Activated naive CD8-positive, alpha-beta T cell treated with anti-CD3 and anti-CD28 coated beads, Interleukin-2, amount 50 U/mL, for 16 hours (primary cell): ENCODE measurements around the gene RRP12.
"Not testable (repeated sequence)": the region's sequence is repeated elsewhere in the genome, so short reads cannot be mapped to it uniquely, and the experiment has no call there.

ENCODE experiments used
- DNase-seq: peaks from one replicate; pipeline ENCODE4 v3.0.0-alpha.2; 2020; ENCODE audit warnings: low read depth, low spot score

RRP12 gene

GRCh38 chr10:97408496-97408992, 7.4 kb upstream of the RRP12 start:
- no peak for DNase-seq

GRCh38 chr10:97407952-97408248, 6.8 kb upstream of the RRP12 start:
- no peak for DNase-seq

DNA sequence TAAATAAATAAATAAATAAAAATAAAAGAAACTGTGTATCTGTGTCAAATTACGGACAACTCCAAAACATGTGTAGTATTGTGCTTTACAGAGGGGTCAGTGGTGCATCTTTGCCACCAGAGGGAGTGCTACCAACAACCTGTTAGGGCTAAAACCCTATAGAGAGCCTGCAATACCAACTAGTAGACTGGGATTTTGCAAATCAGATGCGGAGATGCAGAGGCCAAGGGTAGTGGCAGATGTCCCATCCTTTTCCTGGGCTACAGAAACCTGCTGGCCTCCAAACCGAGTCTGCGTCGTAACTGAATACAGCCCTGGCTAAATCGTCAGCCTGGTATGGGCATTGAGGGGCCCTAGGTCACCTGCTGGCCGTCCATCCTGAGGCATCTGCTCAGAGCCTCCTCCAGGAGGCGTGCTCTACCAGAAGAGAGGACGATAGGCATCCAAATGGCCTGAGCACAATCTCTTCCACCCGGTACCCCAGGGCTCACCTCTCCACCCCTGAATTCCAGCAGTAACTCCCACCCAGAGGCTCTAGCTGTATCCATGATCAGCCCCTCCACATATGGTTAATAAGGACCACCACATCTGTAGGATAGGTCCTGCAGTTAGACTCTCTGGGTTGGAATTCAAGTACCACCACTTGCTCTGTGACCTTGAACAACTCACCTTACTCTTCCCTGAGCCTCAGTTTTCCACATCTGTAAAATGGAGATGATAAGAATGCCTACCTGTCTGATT, 6.2 kb upstream of the RRP12 start:
- no peak for DNase-seq

DNA sequence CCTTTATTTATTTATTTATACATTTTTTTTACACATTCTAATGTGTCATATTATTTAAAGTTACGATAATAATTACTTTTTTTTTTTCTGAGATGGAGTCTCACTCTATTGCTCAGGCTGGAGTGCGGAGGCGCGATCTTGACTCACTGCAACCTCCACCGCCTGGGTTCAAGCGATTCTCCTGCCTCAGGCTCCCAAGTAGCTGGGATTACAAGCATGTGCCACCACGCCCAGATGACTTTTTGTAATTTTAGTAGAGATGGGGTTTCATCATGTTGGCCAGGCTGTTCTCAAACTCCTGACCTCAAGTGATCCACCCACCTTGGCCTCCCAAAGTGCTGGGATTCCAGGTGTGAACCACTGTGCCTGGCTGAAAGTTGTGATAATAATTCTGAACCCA, 5.3 kb upstream of the RRP12 start:
- not testable (repeated sequence) for DNase-seq

DNA sequence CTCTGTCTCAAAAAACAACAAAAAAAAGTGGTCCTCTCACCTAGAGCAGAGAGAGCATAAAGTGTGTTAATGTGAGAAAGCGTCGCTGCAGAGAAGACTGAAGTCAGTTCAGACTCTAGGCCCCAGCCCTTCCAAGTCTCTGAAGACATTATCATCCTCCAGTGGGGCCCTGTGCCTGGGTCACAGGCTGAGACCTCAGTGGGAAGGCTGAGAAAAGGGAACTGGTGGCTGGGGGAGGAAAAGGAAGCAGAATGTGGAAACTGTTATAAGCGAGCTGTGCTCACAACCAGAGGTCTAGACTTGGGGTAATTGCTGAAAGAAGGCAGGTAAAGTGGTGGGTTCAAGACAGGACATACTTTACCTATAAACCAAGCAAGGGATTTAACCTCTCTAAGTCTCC, 4.9 kb upstream of the RRP12 start:
- DNase-seq = no peak

- DNase-seq = no peak
These were observed 2.9 kb upstream of the RRP12 start for GRCh38 chr10:97404044-97404443.

DNA sequence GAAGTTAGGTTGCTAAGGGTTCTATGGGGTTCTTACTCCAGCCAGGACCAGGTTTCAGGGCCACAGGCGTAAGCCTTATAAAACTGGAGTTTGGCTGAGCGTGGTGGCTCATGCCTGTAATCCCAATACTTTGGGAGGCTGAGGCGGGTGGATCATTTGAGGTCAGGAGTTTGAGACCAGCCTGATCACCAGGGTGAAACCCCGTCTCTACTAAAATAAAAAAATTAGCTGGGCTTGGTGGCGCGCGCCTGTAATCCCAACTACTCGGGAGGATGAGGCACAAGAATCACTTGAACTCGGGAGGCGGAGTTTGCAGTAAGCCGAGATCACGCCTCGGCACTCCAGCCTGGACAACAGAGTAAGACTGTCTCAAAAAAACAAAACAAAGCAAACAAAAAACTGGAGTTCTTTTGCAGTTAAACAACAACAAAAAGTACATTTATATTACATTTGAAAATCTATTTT, 347 bp upstream of the RRP12 start:
- no peak for DNase-seq

GRCh38 chr10:97399843-97400545, 1.1 kb downstream of the RRP12 start:
- no peak for DNase-seq

GRCh38 chr10:97396056-97396455, 5.1 kb downstream of the RRP12 start:
- DNase-seq = no peak

- no peak for DNase-seq
These were observed 8.0 kb downstream of the RRP12 start for GRCh38 chr10:97393034-97393573.

GRCh38 chr10:97390091-97390490, 11.0 kb downstream of the RRP12 start:
- no peak for DNase-seq

DNA sequence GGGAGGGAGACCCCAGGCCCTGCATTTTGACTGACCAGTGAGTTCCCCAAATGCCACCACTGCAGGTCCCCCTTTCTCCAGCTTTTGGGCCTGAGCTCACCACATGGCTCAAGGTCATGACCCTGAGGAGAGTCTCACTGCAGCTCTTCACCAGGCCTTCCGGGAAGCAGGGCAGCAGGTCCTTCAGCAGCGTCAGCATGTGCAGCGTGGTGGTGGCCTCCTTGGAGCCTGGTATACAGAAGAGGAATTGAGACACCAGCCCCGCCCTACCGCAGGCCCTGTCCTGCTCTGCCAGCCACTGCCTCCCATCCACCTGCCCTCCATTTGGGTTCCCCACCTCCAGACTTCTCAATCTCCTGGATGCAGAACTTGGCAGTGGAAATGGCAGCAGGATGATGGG, 13.0 kb downstream of the RRP12 start:
- DNase-seq = no peak

DNA sequence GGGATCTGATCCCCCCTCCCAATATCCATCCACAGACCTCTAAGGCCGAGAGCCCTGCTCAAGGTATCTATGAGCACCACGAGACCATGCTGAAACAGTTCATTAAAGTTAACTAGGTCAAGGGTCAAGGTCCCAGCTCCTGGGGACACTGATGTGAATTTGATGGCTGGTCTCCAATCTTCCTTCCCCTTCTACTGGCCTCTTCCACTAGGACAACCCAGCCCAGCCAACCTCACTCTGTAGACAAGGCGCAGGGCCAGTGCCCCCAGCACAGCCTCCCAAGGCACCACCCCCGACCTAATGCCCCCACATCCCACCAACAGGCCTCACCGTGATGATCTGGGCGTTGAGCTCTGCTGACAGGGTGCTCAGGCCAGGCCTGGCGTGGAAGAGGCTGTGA, 15.6 kb downstream of the RRP12 start:
- no peak for DNase-seq

GRCh38 chr10:97384641-97385040, 16.5 kb downstream of the RRP12 start:
- DNase-seq = no peak

DNA sequence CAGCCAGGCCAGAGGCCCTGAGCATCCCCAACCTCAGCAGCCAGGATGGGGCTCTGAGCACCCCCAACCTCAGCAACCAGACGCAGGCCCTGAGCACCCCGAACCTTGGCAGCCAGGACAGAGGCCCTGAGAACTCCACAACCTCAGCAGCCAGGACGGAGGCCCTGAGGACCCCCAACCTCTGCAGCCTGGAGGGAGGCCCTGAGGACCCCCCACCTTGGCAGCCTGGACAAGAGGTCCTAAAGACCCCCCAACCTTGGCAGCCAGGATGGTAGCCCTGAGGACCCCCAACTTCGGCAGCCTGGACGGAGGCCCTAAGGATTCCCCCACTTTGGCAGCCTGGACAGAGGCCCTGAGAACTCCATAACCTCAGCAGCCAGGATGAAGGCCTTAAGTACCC, 17.0 kb downstream of the RRP12 start:
- no peak for DNase-seq

DNA sequence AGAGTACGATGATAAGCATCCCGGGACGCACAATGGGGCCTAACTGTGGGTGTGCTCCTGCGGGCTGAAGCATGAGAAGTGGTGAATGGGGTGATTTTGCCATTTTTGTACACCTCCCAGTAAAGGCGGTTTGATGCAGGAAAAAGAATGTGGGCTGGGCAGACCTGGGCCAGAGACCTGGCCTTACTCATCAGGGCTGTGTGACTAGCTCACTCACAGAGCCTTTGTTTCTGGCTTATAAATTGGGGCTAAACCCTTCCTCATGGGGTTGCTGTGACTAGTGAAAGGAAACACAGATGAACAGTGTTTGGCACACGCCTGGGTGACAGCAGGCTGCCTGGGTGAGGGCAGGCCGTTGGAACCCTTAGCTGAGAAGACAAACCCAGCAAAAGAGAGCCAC, 18.0 kb downstream of the RRP12 start:
- DNase-seq = no peak

GRCh38 chr10:97381626-97382025, 19.5 kb downstream of the RRP12 start:
- no peak for DNase-seq

DNA sequence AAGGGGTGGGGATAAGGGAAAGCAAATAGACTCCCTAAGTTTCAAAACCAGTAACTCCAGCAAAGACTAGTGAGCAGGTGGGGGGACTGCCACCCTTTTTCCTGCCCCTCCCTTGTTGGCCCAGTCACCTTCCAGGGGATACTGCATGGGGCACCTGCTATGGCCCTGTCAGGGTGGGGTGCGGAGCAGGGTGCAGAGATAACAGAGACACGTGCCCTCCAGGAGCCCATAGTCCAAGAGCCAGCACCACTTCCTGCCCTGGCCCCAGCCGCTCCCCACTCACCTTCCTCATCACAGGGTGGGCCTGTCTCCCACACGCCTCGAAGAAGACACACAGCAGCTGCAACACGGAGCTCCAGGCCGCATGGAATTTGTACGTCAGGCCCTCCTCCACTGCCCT, 20.6 kb downstream of the RRP12 start:
- DNase-seq = no peak

DNA sequence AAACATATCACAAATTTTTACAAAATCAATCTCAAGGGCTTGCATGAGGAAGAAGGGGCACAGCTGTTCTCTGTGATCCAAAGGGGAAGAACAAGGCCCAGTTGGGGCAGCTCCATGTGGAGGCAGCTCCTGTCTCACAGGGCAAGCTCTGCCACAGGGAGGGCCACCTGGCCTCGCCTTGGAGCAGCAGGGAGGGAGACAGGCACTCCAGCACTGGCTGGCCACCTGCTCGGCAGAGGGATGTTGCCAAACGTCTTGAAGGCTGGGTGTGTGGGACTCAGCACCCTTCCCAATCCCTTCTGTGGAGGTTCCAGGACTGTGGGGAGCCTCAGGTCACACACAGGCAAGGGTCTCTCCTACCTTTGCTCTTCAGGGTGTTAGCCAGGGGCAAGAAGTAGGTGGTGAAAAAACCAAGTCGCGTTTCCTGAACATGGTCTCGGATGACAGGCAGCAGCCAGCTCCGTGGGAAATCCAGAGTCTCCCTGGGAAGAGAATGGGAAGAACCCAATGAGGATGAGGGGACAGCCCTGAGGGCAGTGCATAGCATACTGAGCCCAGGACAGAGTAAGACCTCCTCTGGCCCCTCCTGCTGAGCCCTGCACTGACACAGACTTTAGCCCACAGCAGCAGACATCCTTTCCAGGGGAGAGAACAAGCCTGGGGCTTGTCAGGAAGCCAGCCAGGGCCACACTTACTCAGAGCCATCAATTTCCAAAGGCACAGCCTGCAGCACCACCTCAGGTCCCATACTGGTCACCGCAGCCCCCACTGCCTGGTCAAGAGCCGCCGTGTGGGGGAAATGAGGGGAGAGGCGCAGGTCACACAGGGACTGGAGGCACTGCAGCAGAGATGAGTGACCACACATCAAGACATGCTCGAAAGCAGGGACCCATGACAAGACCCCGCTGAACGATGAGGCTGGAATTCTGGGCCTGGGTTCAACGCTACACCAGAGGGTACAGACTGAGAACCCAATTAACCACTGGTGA, 21.9 kb downstream of the RRP12 start:
- DNase-seq = no peak

DNA sequence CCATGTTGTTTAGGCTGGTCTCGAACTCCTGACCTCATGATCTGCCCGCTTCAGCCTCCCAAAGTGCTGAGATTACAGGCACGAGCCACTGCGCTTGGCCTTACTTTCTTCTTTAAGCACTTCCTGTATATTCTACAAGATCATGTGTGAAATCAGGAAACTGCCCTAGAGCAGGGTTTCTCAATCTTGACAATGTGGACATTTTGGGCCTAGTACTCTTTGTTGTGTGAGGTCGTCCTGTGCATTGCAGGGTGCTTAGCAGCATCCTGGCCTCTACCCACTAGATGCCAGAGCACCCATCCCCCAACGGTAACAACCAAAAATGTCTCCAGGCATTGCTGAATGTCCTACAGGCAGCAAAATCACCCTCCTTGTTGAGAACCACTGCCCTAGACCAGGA, 24.7 kb downstream of the RRP12 start:
- DNase-seq = no peak

- no peak for DNase-seq
These were observed 27.7 kb downstream of the RRP12 start for GRCh38 chr10:97373456-97373855.
